Activated naive CD4-positive, alpha-beta T cell treated with anti-CD3 and anti-CD28 coated beads, Interleukin-2, amount 10 ng/mL, durations not matched to agents 7 days and 5 days (primary cell): ENCODE data around the gene SLC38A10.

Source experiments
- CTCF ChIA-PET: fragments of 350-600 bp; sonication (Branson Sonifier 250); formaldehyde crosslinking; loops from one replicate; lab custom pipeline; 2021; ENCODE audit warnings: antibody characterized with exemption; lab: Charles Lee
- DNase-seq: peaks from one replicate; pipeline ENCODE4 v3.0.0-alpha.2; 2020
- H3K27ac Mint-ChIP-seq: one replicate; pipeline ENCODE4 v1.8.0; 2021; ENCODE audit warnings: mild to moderate bottlenecking, moderate library complexity, mixed read lengths
- H3K27me3 Mint-ChIP-seq: one replicate; pipeline ENCODE4 v1.8.0; 2021; ENCODE audit warnings: mild to moderate bottlenecking, mixed read lengths
- H3K36me3 Mint-ChIP-seq: one replicate; pipeline ENCODE4 v1.8.0; 2021; ENCODE audit warnings: mixed read lengths
- H3K4me1 Mint-ChIP-seq: one replicate; pipeline ENCODE4 v1.8.0; 2021; ENCODE audit warnings: mixed read lengths
- H3K4me3 Mint-ChIP-seq: one replicate; pipeline ENCODE4 v1.8.0; 2021; ENCODE audit warnings: mild to moderate bottlenecking, moderate library complexity, mixed read lengths
- H3K9me3 Mint-ChIP-seq: one replicate; pipeline ENCODE4 v1.8.0; 2021; ENCODE audit warnings: mixed read lengths

The SLC38A10 gene

GRCh38 chr17:81295031-81295675 is at the start of gene SLC38A10:
Gene SLC38A10, minus strand, starts transcription at chr17:81295307. Its CDS starts 386 bp downstream, at chr17:81294921.
- CTCF ChIA-PET, result interaction anchor here (0.6 to 2.5 kb wide), 4 partner anchors 10 to 189 kb away, joined by 3 to 12 read pairs (median 4); partner anchors contain the start of gene NDUFAF8
- peaks cover 47% of the 10 kb centered on the region for H3K4me1 Mint-ChIP-seq
- DNase-seq, result peak; percentile 96

GRCh38 chr17:81342269-81343070 is 47.4 kb upstream of the SLC38A10 start:
- Mint-ChIP-seq H3K36me3 (peaks cover 2% of the 10 kb centered on the region), H3K27me3 (peaks cover 93% of the 10 kb centered on the region), H3K27ac (peak overlapping the region; percentile 60), H3K9me3 (no peaks in the 10 kb centered on the region), H3K4me1 (peaks cover 20% of the 10 kb centered on the region), H3K4me3 (no peak overlapping the region)
- no peak for DNase-seq
- CTCF ChIA-PET, result no interaction called here

More at GRCh38 chr17:81295031-81295675, at the start of gene SLC38A10:
- Mint-ChIP-seq H3K27ac (peak within 1 kb of the TSS; percentile 95), H3K4me3 (peak within 1 kb of the TSS; percentile 94), H3K9me3 (no peaks in the 10 kb centered on the region), H3K27me3 (peaks cover 15% of the 10 kb centered on the region), H3K36me3 (peaks cover 14% of the 10 kb centered on the region)

- H3K4me3 Mint-ChIP-seq, result no peak overlapping the region
- peaks cover 2% of the 10 kb centered on the region for H3K36me3 Mint-ChIP-seq
- no peaks in the 10 kb centered on the region for H3K9me3 Mint-ChIP-seq
- H3K4me1 Mint-ChIP-seq, result peaks cover 20% of the 10 kb centered on the region
- CTCF ChIA-PET, result no interaction called here
- no peak for DNase-seq
- H3K27ac Mint-ChIP-seq, result peak overlapping the region; percentile 50
- H3K27me3 Mint-ChIP-seq, result peaks cover 87% of the 10 kb centered on the region
Observed at GRCh38 chr17:81341516-81342268, 46.6 kb upstream of the SLC38A10 start.

DNA sequence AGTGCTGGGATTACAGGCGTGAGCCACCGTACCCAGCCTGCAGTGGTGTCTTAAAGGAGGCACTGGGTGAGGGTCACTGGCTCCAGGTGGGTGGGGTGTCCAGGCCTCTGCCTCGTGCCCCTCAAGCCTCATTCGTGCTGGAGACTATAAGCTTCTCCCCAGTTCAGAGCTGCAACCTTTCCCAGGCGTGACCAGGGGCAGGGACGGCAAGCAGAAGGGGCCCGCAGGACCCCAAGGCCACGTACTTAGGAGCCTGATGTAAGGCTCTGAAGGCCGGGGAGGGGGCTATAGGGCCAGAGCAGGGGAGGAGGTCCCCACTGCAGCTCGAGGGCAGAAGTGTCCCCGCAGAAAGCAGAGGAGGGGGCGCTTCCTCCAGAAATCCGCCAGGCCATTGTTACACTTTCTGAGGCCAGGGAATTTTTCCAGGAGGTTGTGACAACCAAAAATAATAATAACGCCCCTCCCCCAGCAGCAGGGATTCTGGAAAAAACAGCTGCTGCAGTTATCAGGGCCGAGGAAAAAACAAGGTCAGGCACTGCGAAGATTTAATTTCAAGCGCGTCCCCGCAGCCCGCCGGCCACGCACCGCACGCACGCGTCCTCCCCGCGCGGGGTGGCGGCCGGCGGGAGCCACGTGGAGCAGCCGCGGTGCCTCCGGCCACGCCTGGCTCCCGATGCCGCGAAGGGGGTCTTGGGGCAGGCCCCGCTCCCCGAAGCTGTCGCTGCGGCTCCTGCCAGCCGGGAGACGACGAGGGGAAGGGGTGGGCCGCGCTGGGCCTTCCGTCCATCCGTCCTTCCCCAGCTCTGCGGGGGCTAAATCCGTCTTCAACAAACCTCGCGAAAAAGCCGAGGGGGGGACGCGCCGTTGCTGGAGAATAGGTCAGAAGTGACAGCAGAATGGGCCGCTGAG is 45.8 kb upstream of the SLC38A10 start:
- Mint-ChIP-seq H3K4me3 (peak overlapping the region; percentile 38), H3K27ac (no peak overlapping the region), H3K4me1 (peaks cover 20% of the 10 kb centered on the region)

GRCh38 chr17:81339534-81340296 is 44.6 kb upstream of the SLC38A10 start:
- Mint-ChIP-seq H3K27ac (no peak overlapping the region), H3K27me3 (peaks cover 75% of the 10 kb centered on the region)

More for the DNA sequence above, 45.8 kb upstream of the SLC38A10 start:
- DNase-seq, result no peak
- Mint-ChIP-seq H3K27me3 (peaks cover 84% of the 10 kb centered on the region), H3K9me3 (no peaks in the 10 kb centered on the region), H3K36me3 (peaks cover 2% of the 10 kb centered on the region)
- CTCF ChIA-PET, result no interaction called here

DNA sequence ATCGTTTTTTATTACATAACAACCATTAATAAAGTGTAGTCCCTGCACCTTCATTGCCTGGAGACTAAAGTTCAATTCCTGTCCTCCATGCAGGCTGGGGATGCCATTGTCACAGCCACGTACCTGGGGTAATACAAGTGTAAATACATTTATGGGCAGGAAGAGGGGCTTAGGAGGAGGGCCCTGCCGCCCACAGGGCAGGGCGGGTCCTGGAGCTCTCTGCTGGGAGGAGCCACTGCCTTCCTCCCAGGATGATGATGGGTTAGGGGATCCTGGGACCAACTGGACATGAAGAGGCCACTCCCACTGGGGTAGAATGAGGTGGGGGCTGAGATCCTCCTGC is 44.1 kb upstream of the SLC38A10 start:
- H3K4me3 Mint-ChIP-seq, result no peak overlapping the region
- CTCF ChIA-PET, result no interaction called here
- H3K36me3 Mint-ChIP-seq, result no peaks in the 10 kb centered on the region
- no peak overlapping the region for H3K27ac Mint-ChIP-seq
- H3K27me3 Mint-ChIP-seq, result peaks cover 70% of the 10 kb centered on the region
- no peaks in the 10 kb centered on the region for H3K9me3 Mint-ChIP-seq
- DNase-seq, result no peak
- H3K4me1 Mint-ChIP-seq, result peaks cover 11% of the 10 kb centered on the region

More at GRCh38 chr17:81339534-81340296, 44.6 kb upstream of the SLC38A10 start:
- H3K36me3 Mint-ChIP-seq, result peaks cover 2% of the 10 kb centered on the region
- DNase-seq, result no peak
- peaks cover 17% of the 10 kb centered on the region for H3K4me1 Mint-ChIP-seq
- no peak overlapping the region for H3K4me3 Mint-ChIP-seq
- CTCF ChIA-PET, result no interaction called here
- H3K9me3 Mint-ChIP-seq, result no peaks in the 10 kb centered on the region

GRCh38 chr17:81338274-81339190 is 43.4 kb upstream of the SLC38A10 start:
- Mint-ChIP-seq H3K4me1 (peaks cover 7% of the 10 kb centered on the region), H3K4me3 (no peak overlapping the region), H3K9me3 (no peaks in the 10 kb centered on the region), H3K36me3 (no peaks in the 10 kb centered on the region), H3K27me3 (peaks cover 70% of the 10 kb centered on the region), H3K27ac (no peak overlapping the region)
- CTCF ChIA-PET, result no interaction called here
- no peak for DNase-seq

DNA sequence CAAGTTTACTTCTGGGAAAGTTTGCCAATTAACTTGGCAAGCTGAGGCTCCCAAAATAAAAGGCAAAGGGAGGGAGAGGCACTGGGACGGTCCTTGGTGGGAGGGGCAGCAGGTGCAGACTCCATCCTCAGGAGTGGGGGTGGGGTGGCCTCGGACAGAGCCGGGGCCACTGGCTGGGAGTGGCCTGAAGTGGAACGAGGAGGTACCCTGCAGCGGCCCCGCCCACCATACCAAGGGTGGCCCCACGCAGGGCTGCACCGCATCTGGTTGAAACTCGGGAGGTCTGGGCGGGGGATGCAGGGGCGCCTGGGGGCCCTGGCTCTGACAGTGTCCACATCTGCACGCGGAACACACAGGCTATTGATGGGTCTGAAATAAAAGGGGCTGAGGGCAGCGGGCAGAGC is 42.4 kb upstream of the SLC38A10 start:
- H3K27ac Mint-ChIP-seq, result no peak overlapping the region
- CTCF ChIA-PET, result interaction anchor here (0.8 kb wide), 1 partner anchor 147 kb away, joined by 4 read pairs; no protein-coding TSS in a partner anchor
- H3K4me1 Mint-ChIP-seq, result no peaks in the 10 kb centered on the region
- H3K4me3 Mint-ChIP-seq, result no peak overlapping the region
- peaks cover 70% of the 10 kb centered on the region for H3K27me3 Mint-ChIP-seq
- no peaks in the 10 kb centered on the region for H3K36me3 Mint-ChIP-seq
- no peaks in the 10 kb centered on the region for H3K9me3 Mint-ChIP-seq
- DNase-seq, result no peak

GRCh38 chr17:81336930-81337325 is 41.8 kb upstream of the SLC38A10 start:
- no peak for DNase-seq
- Mint-ChIP-seq H3K4me3 (no peak overlapping the region), H3K36me3 (no peaks in the 10 kb centered on the region), H3K27ac (no peak overlapping the region), H3K4me1 (no peaks in the 10 kb centered on the region), H3K9me3 (no peaks in the 10 kb centered on the region), H3K27me3 (peaks cover 69% of the 10 kb centered on the region)
- CTCF ChIA-PET, result interaction anchor here (0.8 kb wide), 1 partner anchor 148 kb away, joined by 4 read pairs; no protein-coding TSS in a partner anchor

DNA sequence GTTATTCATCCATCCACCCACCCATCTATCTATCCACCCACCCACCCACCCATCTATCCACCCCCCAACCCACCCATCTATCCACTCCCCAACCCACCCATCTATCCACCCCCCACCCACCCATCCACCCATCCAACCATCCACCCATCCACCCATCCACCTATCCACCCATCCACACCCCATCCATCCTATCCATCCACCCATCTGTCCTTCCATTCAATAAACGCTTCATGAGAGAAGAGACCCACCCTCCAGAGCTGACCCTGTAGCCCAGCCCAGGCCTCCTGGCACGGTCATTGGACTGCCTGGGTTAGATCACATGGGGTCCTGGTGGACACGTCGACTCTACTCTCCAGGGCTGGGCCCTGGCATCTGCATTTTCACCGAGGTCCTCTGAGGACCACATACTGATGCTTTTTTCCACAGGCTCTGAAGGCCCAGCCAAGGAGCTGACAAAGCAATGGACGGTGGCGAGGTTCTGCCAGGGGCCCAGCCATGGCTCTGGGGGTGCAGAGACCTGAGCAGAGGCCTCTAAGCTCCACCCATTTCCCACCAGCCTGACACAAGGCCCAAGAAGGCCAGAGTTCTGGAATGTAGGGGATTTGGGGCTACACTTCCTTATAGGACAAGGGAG is 41.3 kb upstream of the SLC38A10 start:
- Mint-ChIP-seq H3K4me3 (no peak overlapping the region), H3K27ac (no peak overlapping the region), H3K27me3 (peaks cover 69% of the 10 kb centered on the region), H3K4me1 (no peaks in the 10 kb centered on the region), H3K36me3 (no peaks in the 10 kb centered on the region), H3K9me3 (no peaks in the 10 kb centered on the region)
- DNase-seq, result no peak
- CTCF ChIA-PET, result interaction anchor here (0.8 kb wide), 1 partner anchor 148 kb away, joined by 4 read pairs; no protein-coding TSS in a partner anchor

- Mint-ChIP-seq H3K36me3 (no peaks in the 10 kb centered on the region), H3K9me3 (no peaks in the 10 kb centered on the region), H3K27ac (no peak overlapping the region), H3K4me3 (no peak overlapping the region), H3K27me3 (peaks cover 69% of the 10 kb centered on the region), H3K4me1 (no peaks in the 10 kb centered on the region)
- DNase-seq, result no peak
- CTCF ChIA-PET, result no interaction called here
Observed at GRCh38 chr17:81335773-81336157, 40.7 kb upstream of the SLC38A10 start.
